ENCODE measurements around the gene SLC35A3. TPM values are rescaled to one million over a fixed set of nuclear protein-coding genes. Genes with fewer than 3 reads are reported as not detected.

SLC35A3 gene
- total RNA-seq, 1 experiment from 2014 or later: 21.6 TPM

GRCh38 chr1:99944192-99944591 lies 25.6 kb upstream of the SLC35A3 start:
- DNase-seq (ENCODE audit: low read depth, low spot score) (no peak), ATAC-seq (no peak)
- Histone ChIP-seq H4K20me1 (ENCODE audit: insufficient read depth) (no peaks in the 10 kb centered on the region), H3K4me1 (ENCODE audit: control insufficient read depth in 1 of 2, insufficient read depth in 2 of 2, low read length in 2 of 2) (no peaks in the 10 kb centered on the region), H3K79me2 (ENCODE audit: insufficient read depth, low read length) (no peaks in the 10 kb centered on the region), H3K9me3 (ENCODE audit: control insufficient read depth in 1 of 2, insufficient read depth in 1 of 2, low read depth in 1 of 2, low read length in 2 of 2) (no peaks in the 10 kb centered on the region), H3K9me2 (ENCODE audit: insufficient read depth) (no peaks in the 10 kb centered on the region), H2AFZ (ENCODE audit: low read depth, low read length, poor library complexity, severe bottlenecking) (no peak overlapping the region), H3K4me3 (replicated peaks in 1 of 2; ENCODE audit: low read depth in 1 of 2, low read length in 2 of 2) (no peak overlapping the region), H3K27me3 (ENCODE audit: insufficient read depth, low read length) (no peaks in the 10 kb centered on the region), H3K36me3 (ENCODE audit: control insufficient read depth in 1 of 2, insufficient read depth in 2 of 2, low read length in 2 of 2) (no peaks in the 10 kb centered on the region), H3K9ac (ENCODE audit: low read length) (no peak overlapping the region), H3K27ac (ENCODE audit: low read depth, low read length) (no peak overlapping the region), H3K4me2 (ENCODE audit: low read length) (no peak overlapping the region)
- CTCF ChIA-PET: no interaction called here
- TF ChIP-seq ATF3 (IDR thresholded peaks at IDR 0.05) (no peak), CTCF (IDR thresholded peaks at IDR 0.05 in 2 of 3, conservative IDR thresholded peaks at IDR 0.05 in 1 of 3; ENCODE audit: borderline replicate concordance in 1 of 3, insufficient read depth in 1 of 3, low read depth in 2 of 3, low read length in 2 of 3) (no peak), FOSL1 (IDR thresholded peaks at IDR 0.05; ENCODE audit: low read depth) (no peak), REST (IDR thresholded peaks at IDR 0.05; ENCODE audit: low read depth) (no peak), SRF (IDR thresholded peaks at IDR 0.05; ENCODE audit: low read depth) (no peak), EZH2 (IDR thresholded peaks at IDR 0.05) (no peak), CBX3 (IDR thresholded peaks at IDR 0.05; ENCODE audit: low read depth) (no peak), EZH2phosphoT487 (IDR thresholded peaks at IDR 0.05; ENCODE audit: borderline replicate concordance) (no peak), ELF1 (IDR thresholded peaks at IDR 0.05; ENCODE audit: borderline replicate concordance, low read depth) (no peak), MAX (IDR thresholded peaks at IDR 0.05) (no peak), POLR2AphosphoS5 (IDR thresholded peaks at IDR 0.05; ENCODE audit: low read depth, low read length) (no peak), EGR1 (IDR thresholded peaks at IDR 0.05; ENCODE audit: low read depth) (no peak)
- RAD21 ChIA-PET (ENCODE audit: low non-redundant PET in 1 of 2, low total read pairs in 2 of 2, uncharacterized antibody in 2 of 2, unreplicated experiment in 2 of 2): no interaction called here
- intact Hi-C loops (cut with micrococcal nuclease): no loop called here
- POLR2A ChIA-PET: interaction anchor here (0.8 kb wide), 1 partner anchor 26 kb away, joined by 3 read pairs; the partner anchor contains the start of gene SLC35A3
- no TSS peak for BruUV-seq (replicated peaks)
